Measurements from ENCODE around the gene PDPK1.

The PDPK1 gene

DNA sequence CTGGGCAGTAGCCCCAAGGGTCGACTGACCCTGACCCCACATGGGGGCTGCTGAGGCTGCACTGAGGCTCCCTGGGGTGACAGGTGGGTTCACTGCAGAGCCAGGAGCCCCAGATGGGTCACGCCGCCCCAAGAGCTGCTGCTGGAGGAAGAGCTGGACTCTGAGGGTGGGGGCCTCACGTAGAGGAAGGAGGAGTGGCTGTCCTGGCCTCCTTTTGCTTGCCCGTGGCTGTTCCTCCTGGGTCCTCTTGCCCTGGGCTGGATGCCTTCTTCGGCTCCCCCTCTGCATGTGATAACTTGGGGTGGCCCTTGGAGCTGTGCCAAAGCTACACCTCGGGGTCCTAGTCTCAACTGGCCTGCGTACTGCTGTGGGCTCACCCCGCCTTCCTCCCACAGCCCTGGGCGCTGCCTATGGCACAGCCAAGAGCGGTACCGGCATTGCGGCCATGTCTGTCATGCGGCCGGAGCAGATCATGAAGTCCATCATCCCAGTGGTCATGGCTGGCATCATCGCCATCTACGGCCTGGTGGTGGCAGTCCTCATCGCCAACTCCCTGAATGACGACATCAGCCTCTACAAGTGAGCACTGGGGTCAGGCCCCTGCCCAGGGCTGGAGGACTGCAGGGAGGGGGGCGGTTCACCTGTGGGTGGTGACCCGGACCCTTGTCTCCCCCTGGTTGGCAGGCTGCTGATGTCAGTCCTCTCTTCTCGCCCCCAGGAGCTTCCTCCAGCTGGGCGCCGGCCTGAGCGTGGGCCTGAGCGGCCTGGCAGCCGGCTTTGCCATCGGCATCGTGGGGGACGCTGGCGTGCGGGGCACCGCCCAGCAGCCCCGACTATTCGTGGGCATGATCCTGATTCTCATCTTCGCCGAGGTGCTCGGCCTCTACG lies 18.8 kb upstream of the PDPK1 start:
- in situ Hi-C loops (cut with MboI; ENCODE audit: low sequenced_read_pairs, unreplicated experiment), result no loop called here
- no peak for DNase-seq (ENCODE audit: low spot score)
- TF ChIP-seq, protein P1, sequence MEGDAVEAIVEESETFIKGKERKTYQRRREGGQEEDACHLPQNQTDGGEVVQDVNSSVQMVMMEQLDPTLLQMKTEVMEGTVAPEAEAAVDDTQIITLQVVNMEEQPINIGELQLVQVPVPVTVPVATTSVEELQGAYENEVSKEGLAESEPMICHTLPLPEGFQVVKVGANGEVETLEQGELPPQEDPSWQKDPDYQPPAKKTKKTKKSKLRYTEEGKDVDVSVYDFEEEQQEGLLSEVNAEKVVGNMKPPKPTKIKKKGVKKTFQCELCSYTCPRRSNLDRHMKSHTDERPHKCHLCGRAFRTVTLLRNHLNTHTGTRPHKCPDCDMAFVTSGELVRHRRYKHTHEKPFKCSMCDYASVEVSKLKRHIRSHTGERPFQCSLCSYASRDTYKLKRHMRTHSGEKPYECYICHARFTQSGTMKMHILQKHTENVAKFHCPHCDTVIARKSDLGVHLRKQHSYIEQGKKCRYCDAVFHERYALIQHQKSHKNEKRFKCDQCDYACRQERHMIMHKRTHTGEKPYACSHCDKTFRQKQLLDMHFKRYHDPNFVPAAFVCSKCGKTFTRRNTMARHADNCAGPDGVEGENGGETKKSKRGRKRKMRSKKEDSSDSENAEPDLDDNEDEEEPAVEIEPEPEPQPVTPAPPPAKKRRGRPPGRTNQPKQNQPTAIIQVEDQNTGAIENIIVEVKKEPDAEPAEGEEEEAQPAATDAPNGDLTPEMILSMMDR (IDR thresholded peaks at IDR 0.05; ENCODE audit: borderline replicate concordance, control extremely low read depth, extremely low read depth, insufficient read depth, missing control alignments), result no peak

DNA sequence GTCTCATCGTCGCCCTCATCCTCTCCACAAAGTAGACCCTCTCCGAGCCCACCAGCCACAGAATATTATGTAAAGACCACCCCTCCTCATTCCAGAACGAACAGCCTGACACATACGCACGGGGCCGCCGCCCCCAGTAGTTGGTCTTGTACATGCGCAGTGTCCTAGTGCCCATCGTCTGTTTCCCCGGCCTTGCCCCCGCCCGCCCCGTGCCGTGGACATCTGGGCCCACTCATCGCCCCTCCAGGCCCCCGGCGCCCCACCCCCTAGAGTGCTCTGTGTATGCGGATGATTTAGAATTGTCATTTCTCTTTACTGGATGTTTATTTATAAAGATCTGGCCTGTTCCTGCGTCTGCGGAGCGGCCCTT lies 18.1 kb upstream of the PDPK1 start:
- in situ Hi-C loops (cut with MboI; ENCODE audit: low sequenced_read_pairs, unreplicated experiment), result no loop called here
- TF ChIP-seq, protein P1 (IDR thresholded peaks at IDR 0.05; ENCODE audit: borderline replicate concordance, control extremely low read depth, extremely low read depth, insufficient read depth, missing control alignments), result no peak
- no peak for DNase-seq (ENCODE audit: low spot score)

DNA sequence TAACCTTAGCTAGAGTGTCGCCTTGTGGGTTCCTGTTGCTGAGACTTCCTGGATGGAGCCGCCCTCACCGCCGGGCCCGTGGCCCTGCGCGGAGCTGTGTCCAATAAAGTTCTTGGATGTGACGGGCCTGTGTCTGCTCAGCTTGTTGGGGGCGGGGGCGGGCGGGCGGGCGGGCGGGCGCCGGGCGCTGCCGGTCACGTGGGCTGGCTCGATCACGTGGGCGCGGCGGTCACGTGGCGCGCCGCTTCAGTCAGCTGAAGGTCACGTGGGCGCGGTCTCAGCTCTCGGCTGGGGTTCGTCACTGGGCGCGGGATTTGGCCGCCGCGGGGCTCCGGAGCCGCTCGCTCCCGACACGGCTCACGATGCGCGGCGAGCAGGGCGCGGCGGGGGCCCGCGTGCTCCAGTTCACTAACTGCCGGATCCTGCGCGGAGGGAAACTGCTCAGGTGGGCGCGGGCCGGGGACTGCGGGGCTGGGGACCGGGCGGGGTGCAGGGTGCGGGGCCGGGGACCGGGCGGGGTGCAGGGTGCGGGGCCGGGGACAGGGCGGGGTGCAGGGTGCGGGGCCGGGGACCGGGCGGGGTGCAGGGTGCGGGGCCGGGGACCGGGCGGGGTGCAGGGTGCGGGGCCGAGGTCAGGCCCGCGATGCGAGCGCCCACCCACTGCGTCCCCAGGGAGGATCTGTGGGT lies 17.6 kb upstream of the PDPK1 start, which contains the start of gene AMDHD2:
Gene AMDHD2 (plus strand): TSS at position 275 of the 687 bp plus-strand sequence. CDS start 88 bp downstream, at position 363.
- TF ChIP-seq, protein P1 (IDR thresholded peaks at IDR 0.05; ENCODE audit: borderline replicate concordance, control extremely low read depth, extremely low read depth, insufficient read depth, missing control alignments), result peak; percentile 5
- in situ Hi-C loops (cut with MboI; ENCODE audit: low sequenced_read_pairs, unreplicated experiment), result no loop called here
- DNase-seq (ENCODE audit: low spot score), result peak; percentile 97

DNA sequence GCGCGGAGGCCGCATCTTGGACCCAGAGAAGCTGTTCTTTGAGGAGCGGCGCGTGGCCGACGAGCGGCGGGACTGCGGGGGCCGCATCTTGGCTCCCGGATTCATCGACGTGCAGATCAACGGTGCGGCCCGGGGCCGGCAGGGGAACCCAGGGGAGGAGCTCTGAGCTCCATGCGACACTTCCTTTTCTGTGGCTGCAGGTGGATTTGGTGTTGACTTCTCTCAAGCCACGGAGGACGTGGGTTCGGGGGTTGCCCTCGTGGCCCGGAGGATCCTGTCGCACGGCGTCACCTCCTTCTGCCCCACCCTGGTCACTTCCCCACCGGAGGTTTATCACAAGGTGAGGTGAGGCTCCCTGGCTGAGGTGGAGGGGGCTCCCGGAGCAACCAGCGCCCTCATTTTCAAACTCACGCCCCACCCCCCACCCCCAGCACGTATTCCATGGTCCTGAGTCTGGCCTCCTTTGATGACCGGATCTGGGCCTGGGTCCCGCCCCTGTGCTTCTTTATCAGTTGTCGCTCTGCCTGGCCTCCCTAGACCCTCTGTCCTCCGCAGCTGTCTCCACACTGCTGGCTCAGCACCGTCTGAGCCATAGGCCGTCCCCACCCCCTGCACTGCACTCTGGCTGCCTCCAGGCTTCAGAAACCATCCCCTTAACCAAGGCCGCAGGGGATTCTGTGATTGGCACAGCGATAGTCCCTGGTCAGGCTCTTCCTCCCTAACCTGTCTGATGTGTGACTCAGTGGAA lies 16.9 kb upstream of the PDPK1 start:
- TF ChIP-seq, protein P1 (IDR thresholded peaks at IDR 0.05; ENCODE audit: borderline replicate concordance, control extremely low read depth, extremely low read depth, insufficient read depth, missing control alignments), result no peak
- in situ Hi-C loops (cut with MboI; ENCODE audit: low sequenced_read_pairs, unreplicated experiment), result no loop called here
- peak; percentile 70 for DNase-seq (ENCODE audit: low spot score)

DNA sequence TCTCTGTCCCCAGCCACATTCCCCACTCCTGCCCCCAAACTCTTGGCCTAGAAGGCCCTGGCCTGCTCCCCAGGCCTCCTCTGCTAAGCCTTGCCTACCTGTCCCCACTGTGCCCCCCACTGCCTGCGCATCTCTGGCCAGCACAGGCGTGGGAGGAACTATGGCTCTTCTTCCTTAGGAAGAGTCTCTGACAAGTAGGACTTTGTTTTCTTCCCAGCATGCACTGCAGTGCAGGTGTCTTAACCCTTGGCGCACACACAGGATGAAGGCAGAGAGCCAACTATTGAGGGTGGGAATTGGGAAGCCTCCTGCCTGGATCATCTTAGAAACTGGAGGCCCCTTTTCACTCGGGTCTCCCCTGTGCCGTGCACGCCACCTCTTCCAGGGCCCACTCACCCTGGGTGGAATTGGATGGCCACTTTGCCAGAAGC lies 14.0 kb upstream of the PDPK1 start:
- no peak for DNase-seq (ENCODE audit: low spot score)
- TF ChIP-seq, protein P1 (IDR thresholded peaks at IDR 0.05; ENCODE audit: borderline replicate concordance, control extremely low read depth, extremely low read depth, insufficient read depth, missing control alignments), result no peak
- in situ Hi-C loops (cut with MboI; ENCODE audit: low sequenced_read_pairs, unreplicated experiment), result no loop called here

DNA sequence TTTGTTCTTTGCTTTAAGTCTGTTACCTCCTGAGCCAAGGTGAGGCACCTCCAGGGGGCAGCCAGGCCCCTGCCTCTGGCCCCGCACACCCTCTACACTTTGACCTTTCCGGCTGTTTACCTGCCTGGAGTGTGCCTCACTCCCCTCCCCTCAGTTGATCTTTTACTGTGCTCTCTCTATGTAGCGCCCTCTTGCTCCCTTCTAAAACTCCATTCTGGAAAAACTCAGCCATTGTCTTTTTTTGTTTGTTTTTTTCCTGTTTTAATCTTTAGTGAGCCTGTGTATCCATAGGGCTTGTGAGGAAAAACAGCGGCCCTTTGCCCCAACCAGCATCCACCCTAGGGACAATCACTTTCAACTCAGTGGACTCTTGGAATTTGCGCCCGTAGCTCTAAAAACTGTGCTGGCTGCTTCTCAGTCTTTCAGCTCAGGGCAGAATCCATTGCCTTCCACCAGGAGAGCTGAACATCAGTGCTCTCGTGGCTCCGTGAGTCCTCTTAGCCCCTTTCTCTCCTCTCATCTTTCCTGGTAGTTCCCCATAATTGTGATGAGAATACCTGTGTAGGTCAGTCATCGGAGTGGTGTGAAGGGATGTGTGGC lies 13.4 kb upstream of the PDPK1 start:
- in situ Hi-C loops (cut with MboI; ENCODE audit: low sequenced_read_pairs, unreplicated experiment), result no loop called here
- TF ChIP-seq, protein P1 (IDR thresholded peaks at IDR 0.05; ENCODE audit: borderline replicate concordance, control extremely low read depth, extremely low read depth, insufficient read depth, missing control alignments), result no peak
- no peak for DNase-seq (ENCODE audit: low spot score)

Data from GM13976 (cell line).